Ishikawa (cell line): ENCODE results near the gene SLC28A2.

ENCODE experiments used
- CEBPB ChIP-seq: IDR thresholded peaks from 2 replicates; pipeline ENCODE4 v1.6.1; 2012
- CREB1 ChIP-seq: IDR thresholded peaks from 2 replicates; pipeline ENCODE4 v1.6.1; 2012; ENCODE audit warnings: low read depth
- EGR1 ChIP-seq: IDR thresholded peaks from 2 replicates; pipeline ENCODE4 v1.6.1; 2012
- EP300 ChIP-seq: IDR thresholded peaks from 2 replicates; pipeline ENCODE4 v1.6.1; 2012; ENCODE audit warnings: borderline replicate concordance
- FOXM1 ChIP-seq: IDR thresholded peaks from 2 replicates; pipeline ENCODE4 v1.6.1; 2012; ENCODE audit warnings: low read depth, borderline replicate concordance
- NFIC ChIP-seq: IDR thresholded peaks from 2 replicates; pipeline ENCODE4 v1.6.1; 2012
- RAD21 ChIP-seq: IDR thresholded peaks from 2 replicates; pipeline ENCODE4 v1.6.1; 2012; ENCODE audit warnings: low read depth
- TAF1 ChIP-seq: IDR thresholded peaks from 2 replicates; pipeline ENCODE4 v1.6.1; 2012; ENCODE audit warnings: low read depth, mild to moderate bottlenecking
- TCF12 ChIP-seq: IDR thresholded peaks from 2 replicates; pipeline ENCODE4 v1.6.1; 2012; ENCODE audit warnings: low read depth
- TEAD4 ChIP-seq: IDR thresholded peaks from 2 replicates; pipeline ENCODE4 v1.6.1; 2012
- YY1 ChIP-seq: IDR thresholded peaks from 2 replicates; pipeline ENCODE4 v1.6.1; 2012; ENCODE audit warnings: low read depth
- ZBTB7A ChIP-seq: IDR thresholded peaks from 2 replicates; pipeline ENCODE4 v1.6.1; 2012; ENCODE audit warnings: low read depth
- TF ChIP-seq, protein P1 (sequence below): IDR thresholded peaks from 2 replicates; pipeline ENCODE4 v1.6.1; 2012
- TF ChIP-seq, protein P2 (sequence below): IDR thresholded peaks from 2 replicates; pipeline ENCODE4 v1.6.1; 2012; ENCODE audit warnings: low read depth, mild to moderate bottlenecking
- TF ChIP-seq, protein P3 (sequence below): IDR thresholded peaks from 2 replicates; pipeline ENCODE4 v1.6.1; 2012

Gene SLC28A2

DNA sequence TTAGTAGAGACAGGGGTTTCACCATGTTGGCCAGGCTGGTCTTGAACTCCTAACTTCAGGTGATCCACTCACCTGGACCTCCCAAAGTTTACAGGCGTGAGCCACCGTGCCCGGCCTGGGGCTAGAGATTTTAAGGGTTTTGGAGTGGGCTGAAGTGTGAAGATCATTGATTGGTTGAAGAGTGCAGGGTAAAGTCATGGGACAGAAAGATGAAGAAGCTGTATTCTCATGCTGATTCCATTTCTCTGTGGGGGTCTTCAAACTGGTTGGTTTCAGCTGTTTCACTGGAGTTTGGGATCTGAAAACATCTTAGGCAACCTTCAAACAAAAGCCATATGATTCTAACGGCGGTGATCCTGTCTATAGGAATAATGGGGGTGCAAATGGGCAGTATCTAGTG, 74.2 kb downstream of the SLC28A2 start:
- TF ChIP-seq CREB1 (no peak), YY1 (no peak), FOXM1 (no peak)

DNA sequence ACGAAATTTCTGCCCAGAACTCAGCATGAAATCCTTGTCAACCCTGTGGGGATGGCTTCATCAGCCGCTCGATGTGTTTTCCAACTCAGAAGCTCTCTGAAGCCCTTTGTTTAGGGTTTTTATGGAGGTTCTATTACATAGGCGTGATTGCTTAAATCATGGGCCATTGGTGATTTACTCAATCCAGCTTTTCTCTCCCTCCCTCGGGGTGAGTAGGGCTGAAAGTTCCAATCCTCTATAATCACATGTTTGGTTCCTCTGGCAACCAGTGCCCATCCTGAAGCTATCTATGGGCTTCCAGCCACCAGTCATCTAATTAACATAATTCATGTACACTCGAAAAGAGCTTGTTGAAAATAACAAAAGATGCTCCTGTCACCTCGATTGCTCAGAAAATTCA, 74.7 kb downstream of the SLC28A2 start:
- TF ChIP-seq TAF1 (no peak), RAD21 (no peak), EGR1 (no peak), CEBPB (no peak), TCF12 (no peak), ZBTB7A (no peak), TEAD4 (no peak), YY1 (no peak), CREB1 (no peak), NFIC (no peak), EP300 (no peak), FOXM1 (no peak)
- TF ChIP-seq, protein P1, sequence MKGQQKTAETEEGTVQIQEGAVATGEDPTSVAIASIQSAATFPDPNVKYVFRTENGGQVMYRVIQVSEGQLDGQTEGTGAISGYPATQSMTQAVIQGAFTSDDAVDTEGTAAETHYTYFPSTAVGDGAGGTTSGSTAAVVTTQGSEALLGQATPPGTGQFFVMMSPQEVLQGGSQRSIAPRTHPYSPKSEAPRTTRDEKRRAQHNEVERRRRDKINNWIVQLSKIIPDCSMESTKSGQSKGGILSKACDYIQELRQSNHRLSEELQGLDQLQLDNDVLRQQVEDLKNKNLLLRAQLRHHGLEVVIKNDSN = no peak
- TF ChIP-seq, protein P2, sequence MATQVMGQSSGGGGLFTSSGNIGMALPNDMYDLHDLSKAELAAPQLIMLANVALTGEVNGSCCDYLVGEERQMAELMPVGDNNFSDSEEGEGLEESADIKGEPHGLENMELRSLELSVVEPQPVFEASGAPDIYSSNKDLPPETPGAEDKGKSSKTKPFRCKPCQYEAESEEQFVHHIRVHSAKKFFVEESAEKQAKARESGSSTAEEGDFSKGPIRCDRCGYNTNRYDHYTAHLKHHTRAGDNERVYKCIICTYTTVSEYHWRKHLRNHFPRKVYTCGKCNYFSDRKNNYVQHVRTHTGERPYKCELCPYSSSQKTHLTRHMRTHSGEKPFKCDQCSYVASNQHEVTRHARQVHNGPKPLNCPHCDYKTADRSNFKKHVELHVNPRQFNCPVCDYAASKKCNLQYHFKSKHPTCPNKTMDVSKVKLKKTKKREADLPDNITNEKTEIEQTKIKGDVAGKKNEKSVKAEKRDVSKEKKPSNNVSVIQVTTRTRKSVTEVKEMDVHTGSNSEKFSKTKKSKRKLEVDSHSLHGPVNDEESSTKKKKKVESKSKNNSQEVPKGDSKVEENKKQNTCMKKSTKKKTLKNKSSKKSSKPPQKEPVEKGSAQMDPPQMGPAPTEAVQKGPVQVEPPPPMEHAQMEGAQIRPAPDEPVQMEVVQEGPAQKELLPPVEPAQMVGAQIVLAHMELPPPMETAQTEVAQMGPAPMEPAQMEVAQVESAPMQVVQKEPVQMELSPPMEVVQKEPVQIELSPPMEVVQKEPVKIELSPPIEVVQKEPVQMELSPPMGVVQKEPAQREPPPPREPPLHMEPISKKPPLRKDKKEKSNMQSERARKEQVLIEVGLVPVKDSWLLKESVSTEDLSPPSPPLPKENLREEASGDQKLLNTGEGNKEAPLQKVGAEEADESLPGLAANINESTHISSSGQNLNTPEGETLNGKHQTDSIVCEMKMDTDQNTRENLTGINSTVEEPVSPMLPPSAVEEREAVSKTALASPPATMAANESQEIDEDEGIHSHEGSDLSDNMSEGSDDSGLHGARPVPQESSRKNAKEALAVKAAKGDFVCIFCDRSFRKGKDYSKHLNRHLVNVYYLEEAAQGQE = no peak
- TF ChIP-seq, protein P3, sequence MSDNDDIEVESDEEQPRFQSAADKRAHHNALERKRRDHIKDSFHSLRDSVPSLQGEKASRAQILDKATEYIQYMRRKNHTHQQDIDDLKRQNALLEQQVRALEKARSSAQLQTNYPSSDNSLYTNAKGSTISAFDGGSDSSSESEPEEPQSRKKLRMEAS = no peak
